GM19099 (cell line): ENCODE data around the gene XAGE3.
"Not testable (repeated sequence)": the region's sequence is repeated elsewhere in the genome, so short reads cannot be mapped to it uniquely, and the experiment has no call there.

Experiments used
- POLR2A ChIP-seq: IDR thresholded peaks from 3 replicates; pipeline ENCODE4 v1.6.1; 2011; ENCODE audit warnings: low read depth; ENCODE audit not compliant: insufficient read length; ENCODE audit errors: extremely low read depth

Gene XAGE3, protein sequence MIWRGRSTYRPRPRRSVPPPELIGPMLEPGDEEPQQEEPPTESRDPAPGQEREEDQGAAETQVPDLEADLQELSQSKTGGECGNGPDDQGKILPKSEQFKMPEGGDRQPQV

DNA sequence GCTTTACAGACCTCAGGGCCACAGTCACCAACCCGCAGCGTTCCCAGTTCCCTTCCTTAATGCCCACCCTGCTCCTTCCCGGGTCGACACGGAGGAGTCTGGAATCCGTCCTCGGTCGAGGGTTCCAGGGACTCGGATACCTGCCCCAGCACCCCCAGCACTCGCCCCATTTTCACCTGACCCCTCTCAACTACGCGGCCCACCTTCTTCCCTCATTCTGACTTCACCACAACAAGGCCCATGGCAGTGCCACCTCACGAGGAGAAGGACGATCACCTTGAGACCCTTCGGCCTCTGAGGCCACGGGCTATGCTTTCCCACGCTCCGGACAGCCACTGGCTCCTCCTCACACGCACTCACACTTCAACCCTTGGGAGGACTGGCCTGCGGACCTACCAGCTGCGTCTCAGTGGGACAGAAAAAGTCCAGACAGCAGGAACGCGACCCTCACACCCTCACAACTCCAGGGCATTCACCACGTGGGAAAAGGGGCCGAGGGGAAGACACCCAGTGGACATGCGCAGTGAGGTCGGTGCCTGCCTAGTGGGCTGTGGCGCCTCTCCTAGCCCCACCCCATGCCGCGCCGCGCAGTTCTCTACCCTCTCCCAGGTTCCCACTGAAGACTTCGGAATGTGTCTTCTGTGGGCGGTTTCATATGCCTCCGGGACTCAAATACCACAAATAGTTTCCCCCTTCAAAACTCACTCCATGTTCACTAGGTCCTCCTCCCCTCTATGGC lies at the start of gene XAGE3:
Gene XAGE3 (minus strand): TSS at position 474 of the 739 bp plus-strand sequence. CDS start 950 bp downstream, outside the sequence.
- TF ChIP-seq POLR2A, result no peak

DNA sequence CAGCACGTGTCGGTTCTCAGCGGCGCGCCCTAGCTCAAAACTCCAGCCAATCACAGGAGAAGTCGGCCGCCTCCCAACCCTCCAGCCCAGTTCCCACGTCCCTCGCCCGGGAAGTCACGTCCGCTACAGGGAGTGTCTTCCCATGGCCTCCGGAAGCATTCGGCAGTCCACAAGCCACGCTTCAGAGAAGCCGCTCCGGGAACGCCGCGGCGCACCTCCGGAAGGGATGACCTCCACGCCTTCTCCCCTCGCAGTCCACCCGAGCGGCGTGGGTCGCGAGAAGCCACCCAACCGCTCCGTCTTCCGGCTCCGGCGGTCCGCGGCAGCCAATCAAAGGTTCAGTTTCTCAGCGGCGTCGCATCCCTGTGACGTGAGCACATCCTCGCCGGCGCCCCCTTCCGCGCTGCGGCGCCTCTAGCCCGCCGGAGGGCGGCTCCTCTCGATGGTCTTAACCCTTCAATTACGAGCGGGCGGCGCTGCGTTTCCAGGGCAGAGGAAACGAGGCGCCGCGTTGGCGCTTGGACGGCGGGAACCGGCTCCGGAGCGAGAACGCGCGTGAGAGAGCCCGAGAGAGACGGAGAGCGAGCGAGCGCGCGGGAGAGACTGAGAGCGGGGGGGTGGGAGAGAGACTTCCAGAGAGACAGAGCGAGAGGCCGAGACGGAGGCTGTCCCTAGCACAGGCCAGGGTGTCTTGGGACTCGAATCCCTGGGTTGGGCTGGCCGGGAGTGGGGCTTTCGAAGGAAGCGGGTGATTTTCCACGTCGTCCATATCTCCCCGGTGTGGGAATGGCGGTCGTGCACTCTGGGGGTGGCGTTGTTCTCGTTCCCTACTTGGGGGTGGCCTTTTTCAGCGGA lies 29.2 kb upstream of the XAGE3 start, which contains the start of gene FAM156B:
Gene FAM156B (plus strand): TSS at position 476 of the 855 bp plus-strand sequence. CDS start 9,896 bp downstream, outside the sequence.
- not testable (repeated sequence) for TF ChIP-seq POLR2A

DNA sequence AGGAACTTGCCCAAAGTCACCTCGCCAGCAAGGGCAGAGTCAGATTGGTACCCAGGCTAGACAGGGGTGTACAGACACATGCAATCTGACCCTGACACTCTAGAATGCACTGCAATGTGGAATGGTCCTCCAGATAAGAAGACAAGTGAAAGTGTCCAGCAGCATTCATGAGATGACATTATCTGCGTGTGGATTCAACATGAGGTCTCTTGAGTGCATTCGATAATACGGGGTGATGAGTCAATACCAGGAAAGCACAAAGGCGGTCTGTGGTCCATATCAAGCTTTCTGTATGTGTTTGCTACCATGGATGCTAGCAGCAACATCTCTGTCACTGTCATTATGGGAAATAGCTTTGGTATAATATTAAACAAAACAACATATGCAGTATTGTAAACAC lies 6.8 kb upstream of the XAGE3 start:
- no peak for TF ChIP-seq POLR2A

DNA sequence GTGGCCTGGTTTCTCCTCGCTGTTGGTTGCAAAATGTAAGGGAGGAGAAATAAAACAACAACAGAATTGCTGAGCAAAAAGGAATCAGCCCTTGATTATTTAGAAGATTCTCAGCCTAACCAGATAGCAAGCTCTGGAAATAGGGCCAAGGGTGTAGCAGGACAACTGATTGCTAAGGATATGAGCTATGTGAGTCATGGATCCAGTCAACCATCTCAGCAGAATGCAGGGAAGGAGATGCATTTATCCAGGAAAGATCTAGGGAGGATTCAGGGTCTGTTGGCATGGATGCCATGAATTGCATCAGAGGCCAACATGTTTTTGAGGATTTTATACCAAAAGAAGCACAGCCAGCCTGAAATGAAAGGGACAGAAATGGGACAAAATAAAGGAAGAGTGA lies 2.2 kb upstream of the XAGE3 start:
- no peak for TF ChIP-seq POLR2A

DNA sequence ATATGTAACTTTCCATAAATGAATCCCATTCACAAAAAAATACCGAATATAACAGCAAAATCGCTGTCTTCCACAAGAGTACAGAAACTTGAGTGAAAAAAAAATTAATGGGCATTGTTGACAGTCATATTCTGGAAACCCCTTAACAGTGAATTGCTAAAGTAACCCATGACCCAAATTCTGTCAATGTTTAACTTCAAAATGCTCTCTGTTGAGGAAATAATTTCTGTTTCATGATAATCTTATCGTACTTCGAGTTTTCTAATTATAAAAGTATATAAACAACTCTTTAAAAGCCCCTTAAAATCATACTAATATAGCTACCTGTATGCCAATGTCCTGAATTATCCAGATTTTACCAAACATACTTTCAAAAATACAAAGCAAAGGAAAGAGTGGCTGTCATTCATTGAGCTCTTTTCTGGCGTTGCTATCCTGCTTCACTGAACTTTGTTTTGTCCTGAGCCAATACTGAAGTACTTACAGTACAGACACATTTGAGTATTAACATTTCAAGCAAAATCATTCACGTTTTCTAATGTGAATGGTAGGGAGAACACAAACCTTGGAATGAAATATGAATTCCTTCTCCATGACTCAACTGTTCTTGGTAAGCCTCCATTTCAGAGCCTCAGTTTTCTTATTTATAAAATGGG lies 2.4 kb downstream of the XAGE3 start:
- TF ChIP-seq POLR2A, result no peak

DNA sequence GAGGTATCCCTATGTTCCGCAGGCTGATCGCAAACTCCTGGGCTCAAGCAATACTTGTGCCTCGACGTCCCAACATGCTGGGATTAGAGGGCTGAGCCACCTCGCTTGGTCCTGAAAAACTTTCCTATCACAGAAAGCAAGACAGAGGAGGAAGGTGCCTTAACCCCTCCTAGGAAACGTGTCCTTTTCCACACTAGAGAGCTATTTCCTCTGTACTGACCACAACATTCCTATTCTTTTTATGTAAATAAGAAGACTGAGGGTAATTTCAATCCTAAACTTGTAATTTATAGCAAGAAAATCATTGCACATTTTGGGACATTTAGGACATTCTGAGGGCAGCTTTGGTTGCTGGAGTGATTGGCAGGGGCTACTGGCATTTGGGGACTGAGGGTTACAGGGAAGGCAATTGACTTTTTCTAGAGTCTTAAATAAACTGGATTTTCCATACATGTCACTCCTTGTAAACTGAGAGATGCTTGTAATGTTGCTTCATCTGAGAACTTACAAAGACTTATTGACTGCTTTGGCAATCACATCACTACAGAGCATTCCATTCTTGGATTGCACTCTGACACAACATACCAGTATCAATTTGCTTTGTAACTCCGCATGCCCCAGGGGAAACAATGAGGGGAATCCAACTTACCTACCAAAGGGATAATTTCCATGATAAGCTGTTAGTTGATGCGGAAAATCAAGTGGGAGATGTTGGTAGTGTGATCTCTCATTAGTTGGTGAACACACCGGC lies 15.6 kb downstream of the XAGE3 start:
- TF ChIP-seq POLR2A, result no peak

DNA sequence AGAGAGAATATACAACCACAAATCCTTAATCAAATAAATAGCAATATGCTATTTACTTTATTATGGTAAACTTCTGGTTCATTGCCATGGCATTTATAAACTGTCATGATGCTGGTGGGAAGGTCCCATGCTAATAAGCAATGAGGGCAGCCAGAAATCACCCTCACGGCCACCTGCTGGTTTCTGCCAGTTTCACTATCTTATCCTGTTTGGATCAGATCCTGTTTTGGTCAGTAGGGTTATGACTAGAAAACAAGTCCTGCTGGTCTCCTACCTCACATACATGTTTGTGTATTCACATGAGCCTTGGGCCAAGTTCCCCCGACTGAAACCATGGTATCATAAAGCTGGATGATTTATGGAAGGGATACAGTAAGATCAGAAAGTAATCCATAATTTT lies 28.7 kb downstream of the XAGE3 start:
- TF ChIP-seq POLR2A, result no peak

DNA sequence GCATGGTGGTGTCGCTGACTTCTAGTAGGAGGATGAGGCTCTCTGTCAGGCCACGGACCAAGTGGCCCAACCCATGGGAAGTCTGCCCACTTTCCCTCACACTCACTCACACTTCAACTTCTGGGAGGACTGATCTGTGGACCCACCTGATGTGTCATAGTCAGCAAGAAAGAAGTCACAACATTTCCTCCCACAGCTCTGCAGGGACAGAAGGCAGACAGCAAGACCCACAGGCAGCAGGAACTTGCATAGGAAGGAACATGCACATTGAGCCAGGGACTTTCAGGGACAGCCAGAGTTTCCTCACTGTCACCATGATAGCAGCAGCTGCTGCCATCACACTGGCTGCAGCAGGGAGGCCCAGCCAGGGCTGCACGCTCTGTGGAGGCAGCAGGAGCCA lies 37.3 kb downstream of the XAGE3 start:
- TF ChIP-seq POLR2A, result no peak

DNA sequence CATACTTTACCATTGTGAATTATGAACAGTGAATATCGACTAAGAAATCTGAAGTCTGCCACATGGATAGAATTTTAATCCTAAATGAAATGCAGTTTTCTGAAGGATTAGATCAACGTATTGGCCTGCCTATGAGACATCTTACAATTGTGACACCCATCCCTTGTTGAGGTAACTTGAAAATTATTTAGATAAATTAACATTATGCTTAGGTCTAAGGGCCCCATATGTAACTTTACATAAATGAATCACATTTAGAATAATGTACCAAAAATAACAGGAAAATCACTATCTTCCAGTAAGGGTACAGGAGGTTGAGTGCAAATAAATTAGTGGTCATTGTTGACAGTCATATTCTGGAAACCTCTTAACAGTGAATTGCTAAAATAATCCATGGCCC lies 43.3 kb downstream of the XAGE3 start:
- no peak for TF ChIP-seq POLR2A

DNA sequence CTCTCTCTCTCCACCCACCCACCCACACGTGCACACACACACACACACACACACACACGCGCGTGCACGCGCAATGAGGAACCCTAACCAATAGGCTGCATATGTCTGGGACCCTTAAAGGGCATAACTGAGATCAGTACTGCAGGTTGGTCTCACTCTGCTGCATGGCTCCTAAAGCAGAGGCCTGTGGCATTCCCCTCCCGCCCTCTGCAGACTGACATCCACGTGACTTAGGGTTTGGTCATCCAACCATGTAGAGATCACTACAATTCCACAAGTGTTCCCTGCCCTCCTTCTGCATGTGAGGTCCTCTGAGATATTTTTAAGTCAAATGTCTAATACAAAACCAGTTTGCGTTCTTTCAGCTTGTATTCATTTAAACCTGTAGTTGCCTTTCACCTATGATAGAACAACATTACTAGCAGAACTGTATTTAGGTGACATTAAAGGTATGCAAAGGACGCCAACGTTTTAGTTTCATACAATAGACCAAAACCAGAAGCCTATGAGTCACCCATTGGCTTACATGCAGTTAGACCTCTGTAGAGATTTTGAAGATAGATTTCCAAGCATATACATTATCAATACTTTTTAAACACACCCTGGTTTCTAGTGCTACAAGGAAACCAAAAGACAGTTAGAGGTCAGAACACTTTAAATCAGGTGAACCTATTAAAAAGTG lies 46.7 kb downstream of the XAGE3 start:
- TF ChIP-seq POLR2A, result no peak

DNA sequence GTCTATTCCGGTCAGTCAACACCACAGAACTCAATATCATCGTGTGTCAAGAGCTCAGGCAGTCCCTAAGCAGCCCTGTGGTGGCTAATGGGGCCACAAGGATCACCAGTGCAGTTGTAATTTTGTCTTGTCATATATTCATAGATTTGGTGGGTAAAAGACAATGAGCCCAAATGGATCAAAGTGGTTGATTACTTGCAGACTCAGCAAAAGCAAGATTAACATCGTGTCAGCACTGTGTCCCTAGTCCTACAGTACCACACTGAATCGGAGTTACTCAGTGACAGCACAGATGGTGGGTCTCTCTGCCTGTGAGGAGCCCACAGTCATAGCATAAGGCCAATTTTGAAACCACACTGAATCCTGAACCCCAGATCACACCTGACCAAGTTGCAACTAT lies 48.1 kb downstream of the XAGE3 start:
- TF ChIP-seq POLR2A, result no peak
